ENCODE measurements around the gene ZIC1.

- TF ChIP-seq, protein P1, sequence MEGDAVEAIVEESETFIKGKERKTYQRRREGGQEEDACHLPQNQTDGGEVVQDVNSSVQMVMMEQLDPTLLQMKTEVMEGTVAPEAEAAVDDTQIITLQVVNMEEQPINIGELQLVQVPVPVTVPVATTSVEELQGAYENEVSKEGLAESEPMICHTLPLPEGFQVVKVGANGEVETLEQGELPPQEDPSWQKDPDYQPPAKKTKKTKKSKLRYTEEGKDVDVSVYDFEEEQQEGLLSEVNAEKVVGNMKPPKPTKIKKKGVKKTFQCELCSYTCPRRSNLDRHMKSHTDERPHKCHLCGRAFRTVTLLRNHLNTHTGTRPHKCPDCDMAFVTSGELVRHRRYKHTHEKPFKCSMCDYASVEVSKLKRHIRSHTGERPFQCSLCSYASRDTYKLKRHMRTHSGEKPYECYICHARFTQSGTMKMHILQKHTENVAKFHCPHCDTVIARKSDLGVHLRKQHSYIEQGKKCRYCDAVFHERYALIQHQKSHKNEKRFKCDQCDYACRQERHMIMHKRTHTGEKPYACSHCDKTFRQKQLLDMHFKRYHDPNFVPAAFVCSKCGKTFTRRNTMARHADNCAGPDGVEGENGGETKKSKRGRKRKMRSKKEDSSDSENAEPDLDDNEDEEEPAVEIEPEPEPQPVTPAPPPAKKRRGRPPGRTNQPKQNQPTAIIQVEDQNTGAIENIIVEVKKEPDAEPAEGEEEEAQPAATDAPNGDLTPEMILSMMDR (conservative IDR thresholded peaks at IDR 0.05), result no peak
- TF ChIP-seq EZH2 (IDR thresholded peaks at IDR 0.05; ENCODE audit: low read depth), result no peak
Observed at GRCh38 chr3:147388700-147389580, 20.2 kb upstream of the ZIC1 start.

Measured in PC-9 (cell line).